ENCODE measurements around the gene NSG2. TPM values are rescaled to one million over a fixed set of nuclear protein-coding genes. Genes with fewer than 3 reads are reported as not detected.

Gene NSG2
- total RNA-seq, 1 donor from 2014 or later = 7.1 TPM

- Histone ChIP-seq H3K4me1 (no peaks in the 10 kb centered on the region), H3K9me3 (no peaks in the 10 kb centered on the region), H3K4me3 (no peak overlapping the region), H3K36me3 (no peaks in the 10 kb centered on the region), H3K27me3 (no peaks in the 10 kb centered on the region), H3K27ac (no peak overlapping the region)
- TF ChIP-seq POLR2AphosphoS5 (IDR thresholded peaks at IDR 0.05; ENCODE audit: insufficient read depth in 1 of 2, low read depth in 1 of 2) (no peak), POLR2A (IDR thresholded peaks at IDR 0.05) (no peak)
- TF ChIP-seq, protein P1, sequence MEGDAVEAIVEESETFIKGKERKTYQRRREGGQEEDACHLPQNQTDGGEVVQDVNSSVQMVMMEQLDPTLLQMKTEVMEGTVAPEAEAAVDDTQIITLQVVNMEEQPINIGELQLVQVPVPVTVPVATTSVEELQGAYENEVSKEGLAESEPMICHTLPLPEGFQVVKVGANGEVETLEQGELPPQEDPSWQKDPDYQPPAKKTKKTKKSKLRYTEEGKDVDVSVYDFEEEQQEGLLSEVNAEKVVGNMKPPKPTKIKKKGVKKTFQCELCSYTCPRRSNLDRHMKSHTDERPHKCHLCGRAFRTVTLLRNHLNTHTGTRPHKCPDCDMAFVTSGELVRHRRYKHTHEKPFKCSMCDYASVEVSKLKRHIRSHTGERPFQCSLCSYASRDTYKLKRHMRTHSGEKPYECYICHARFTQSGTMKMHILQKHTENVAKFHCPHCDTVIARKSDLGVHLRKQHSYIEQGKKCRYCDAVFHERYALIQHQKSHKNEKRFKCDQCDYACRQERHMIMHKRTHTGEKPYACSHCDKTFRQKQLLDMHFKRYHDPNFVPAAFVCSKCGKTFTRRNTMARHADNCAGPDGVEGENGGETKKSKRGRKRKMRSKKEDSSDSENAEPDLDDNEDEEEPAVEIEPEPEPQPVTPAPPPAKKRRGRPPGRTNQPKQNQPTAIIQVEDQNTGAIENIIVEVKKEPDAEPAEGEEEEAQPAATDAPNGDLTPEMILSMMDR (IDR thresholded peaks at IDR 0.05) = no peak
- DNase-seq (ENCODE audit: extremely low spot score in 2 of 2) = no peak
- intact Hi-C loops (cut with DNase I) = no loop called here
Observed at GRCh38 chr5:174022384-174023095, 23.0 kb upstream of the NSG2 start.

DNA sequence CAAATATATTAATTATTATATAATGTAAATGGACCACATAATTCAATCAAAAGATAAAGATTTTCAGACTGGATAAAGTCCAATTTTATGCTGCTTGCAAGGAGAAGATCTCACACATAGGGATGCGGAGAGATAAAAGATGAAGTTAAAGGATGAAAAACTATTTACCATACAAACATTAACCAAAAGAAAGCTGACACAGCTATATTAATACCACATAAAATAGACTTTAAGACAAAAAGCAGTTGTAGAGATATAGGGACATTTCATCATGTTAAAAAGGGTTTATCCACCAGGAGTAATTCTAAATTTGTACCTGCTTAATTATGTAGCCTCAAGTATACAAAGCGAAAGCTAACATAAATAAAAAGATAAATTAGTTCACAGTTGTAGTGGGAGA, 15.2 kb upstream of the NSG2 start:
- DNase-seq (ENCODE audit: extremely low spot score in 2 of 2) = no peak
- no peak for TF ChIP-seq POLR2A (IDR thresholded peaks at IDR 0.05)
- TF ChIP-seq, protein P1 (IDR thresholded peaks at IDR 0.05) = no peak
- Histone ChIP-seq H3K27me3 (no peaks in the 10 kb centered on the region), H3K4me3 (no peak overlapping the region), H3K9me3 (no peaks in the 10 kb centered on the region), H3K27ac (no peak overlapping the region), H3K36me3 (no peaks in the 10 kb centered on the region), H3K4me1 (no peaks in the 10 kb centered on the region)
- intact Hi-C loops (cut with DNase I) = no loop called here

DNA sequence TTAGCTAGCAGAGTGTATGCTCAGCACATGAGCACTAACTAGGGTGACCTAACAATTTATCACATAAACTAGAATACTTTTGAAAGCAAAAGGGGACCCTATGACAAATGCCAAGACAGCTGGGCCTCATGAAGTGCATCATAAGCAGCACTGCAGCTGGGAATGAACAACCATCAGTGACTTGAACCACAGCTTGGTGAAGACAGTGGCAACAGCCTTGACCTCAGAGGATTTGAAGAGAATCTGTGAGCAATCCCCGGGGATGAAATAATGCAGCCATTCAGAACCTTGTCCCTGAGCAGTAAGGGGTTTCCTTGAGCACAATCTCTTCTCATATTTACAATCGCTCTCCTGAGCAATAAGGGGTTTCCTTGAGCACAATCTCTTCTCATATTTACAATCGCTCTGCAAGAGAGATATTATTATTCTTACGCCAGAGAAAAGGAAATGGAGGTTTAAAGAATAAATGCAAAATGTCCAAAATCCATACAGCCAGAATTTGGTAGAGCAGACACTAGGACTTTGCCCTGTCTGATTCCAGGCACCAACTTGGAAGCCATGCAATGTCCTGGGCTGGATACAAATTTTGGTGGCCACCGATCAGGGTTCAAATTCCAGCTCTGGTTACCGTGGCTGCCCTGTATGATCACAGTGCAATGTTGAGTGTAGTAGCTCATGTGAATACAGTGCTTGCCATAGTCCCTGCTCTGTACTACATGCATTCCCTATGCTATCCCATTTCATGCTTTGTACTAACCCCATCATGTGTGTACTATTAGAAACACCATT, 846 bp upstream of the NSG2 start:
- Histone ChIP-seq H3K4me1 (no peaks in the 10 kb centered on the region), H3K36me3 (no peaks in the 10 kb centered on the region), H3K27ac (no peak overlapping the region), H3K27me3 (no peaks in the 10 kb centered on the region), H3K9me3 (no peaks in the 10 kb centered on the region), H3K4me3 (no peak overlapping the region)
- TF ChIP-seq, protein P1 (IDR thresholded peaks at IDR 0.05) = no peak
- intact Hi-C loops (cut with DNase I) = loop anchor here (10.0 kb wide), 1 partner anchor 270 kb away; no protein-coding TSS in a partner anchor
- DNase-seq (ENCODE audit: extremely low spot score in 2 of 2) = no peak

DNA sequence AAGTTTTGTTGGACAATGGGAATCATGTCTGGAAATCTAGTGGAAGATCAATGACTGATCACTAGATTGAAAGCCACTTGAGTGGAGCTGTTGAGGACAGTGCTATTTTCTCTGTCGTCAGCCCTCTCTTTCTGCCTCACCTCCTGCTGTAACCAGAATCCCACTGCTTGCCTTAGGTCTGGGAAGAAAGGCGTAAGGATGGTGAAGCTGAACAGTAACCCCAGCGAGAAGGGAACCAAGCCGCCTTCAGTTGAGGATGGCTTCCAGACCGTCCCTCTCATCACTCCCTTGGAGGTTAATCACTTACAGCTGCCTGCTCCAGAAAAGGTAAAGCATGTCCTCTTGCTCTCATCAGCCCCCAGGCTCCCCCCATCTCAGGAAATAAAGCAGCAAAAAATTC, 1.1 kb downstream of the NSG2 start:
- H3K27me3 ChIP-seq = no peaks in the 10 kb centered on the region
- H3K4me1 ChIP-seq = no peaks in the 10 kb centered on the region
- H3K4me3 ChIP-seq = no peak overlapping the region
- TF ChIP-seq, protein P1 (IDR thresholded peaks at IDR 0.05) = no peak
- TF ChIP-seq POLR2A (IDR thresholded peaks at IDR 0.05) = no peak
- TF ChIP-seq POLR2AphosphoS5 (IDR thresholded peaks at IDR 0.05; ENCODE audit: insufficient read depth in 1 of 2, low read depth in 1 of 2) = no peak
- H3K36me3 ChIP-seq = no peaks in the 10 kb centered on the region
- no peak overlapping the region for H3K27ac ChIP-seq
- intact Hi-C loops (cut with DNase I) = loop anchor here (10.0 kb wide), 1 partner anchor 268 kb away; no protein-coding TSS in a partner anchor
- H3K9me3 ChIP-seq = no peaks in the 10 kb centered on the region
- no peak for DNase-seq (ENCODE audit: extremely low spot score in 2 of 2)
